Stimulated activated CD8-positive, alpha-beta memory T cell treated with anti-CD3 and anti-CD28 coated beads, Interleukin-2, amount 100 ng/mL, for 1 hour (primary cell): ENCODE data around the gene CASKIN2.

ENCODE experiments used
- DNase-seq, 2 donors: peaks; one replicate each; pipeline ENCODE4 v3.0.0-alpha.2; 2020; ENCODE audit warnings: low read depth in 2 of 2

CASKIN2 gene

DNA sequence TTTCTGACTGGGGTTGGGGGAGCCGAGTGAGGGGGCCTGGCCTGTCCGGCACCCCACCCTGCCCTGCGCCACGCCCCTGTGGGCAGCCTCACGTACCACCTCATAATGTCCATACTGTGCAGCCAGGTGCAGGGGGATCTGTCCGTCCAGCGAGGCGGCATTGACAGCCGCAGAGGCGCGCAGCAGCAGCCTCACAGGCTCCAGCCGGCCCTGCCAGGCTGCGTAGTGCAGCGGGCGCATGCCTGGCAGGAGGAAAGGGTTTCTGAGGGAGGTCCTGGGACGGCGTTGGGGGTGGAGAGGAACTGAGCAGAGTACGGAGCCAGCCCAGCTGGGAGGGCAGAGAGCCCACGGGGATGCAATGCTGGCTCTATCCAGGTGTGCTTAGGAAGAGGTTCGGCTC is 8.4 kb downstream of the CASKIN2 start:
- DNase-seq: no peak

- DNase-seq: no peak
These were observed 9.2 kb downstream of the CASKIN2 start for GRCh38 chr17:75506134-75506533.

- no peak for DNase-seq
These were observed 9.7 kb downstream of the CASKIN2 start for GRCh38 chr17:75505640-75506039.

GRCh38 chr17:75505152-75505409 is 10.3 kb downstream of the CASKIN2 start:
- no peak for DNase-seq

- peak; percentile 11 to 18 for DNase-seq
These were observed 10.8 kb downstream of the CASKIN2 start for GRCh38 chr17:75504347-75505151.

DNA sequence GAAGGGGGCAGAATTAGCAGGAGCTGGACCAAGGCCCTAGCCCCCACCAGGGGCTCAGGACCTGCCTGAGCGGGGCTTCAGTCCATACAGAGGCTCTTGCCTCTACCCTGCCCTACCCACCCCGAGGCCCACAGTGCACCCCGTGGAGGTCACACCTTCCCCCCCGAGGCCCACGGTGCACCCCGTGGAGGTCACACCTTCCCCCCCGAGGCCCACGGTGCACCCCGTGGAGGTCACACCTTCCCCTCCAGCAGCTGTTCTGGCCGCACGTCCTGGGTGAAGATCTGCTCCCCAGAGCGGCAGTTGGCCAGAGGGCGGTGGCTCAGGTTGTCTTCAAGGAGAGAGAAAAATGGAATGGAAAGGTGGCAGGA is 11.4 kb downstream of the CASKIN2 start:
- no peak for DNase-seq

- DNase-seq: no peak
These were observed 11.9 kb downstream of the CASKIN2 start for GRCh38 chr17:75503337-75503950.

- no peak for DNase-seq
These were observed 12.5 kb downstream of the CASKIN2 start for GRCh38 chr17:75502721-75503329.

DNA sequence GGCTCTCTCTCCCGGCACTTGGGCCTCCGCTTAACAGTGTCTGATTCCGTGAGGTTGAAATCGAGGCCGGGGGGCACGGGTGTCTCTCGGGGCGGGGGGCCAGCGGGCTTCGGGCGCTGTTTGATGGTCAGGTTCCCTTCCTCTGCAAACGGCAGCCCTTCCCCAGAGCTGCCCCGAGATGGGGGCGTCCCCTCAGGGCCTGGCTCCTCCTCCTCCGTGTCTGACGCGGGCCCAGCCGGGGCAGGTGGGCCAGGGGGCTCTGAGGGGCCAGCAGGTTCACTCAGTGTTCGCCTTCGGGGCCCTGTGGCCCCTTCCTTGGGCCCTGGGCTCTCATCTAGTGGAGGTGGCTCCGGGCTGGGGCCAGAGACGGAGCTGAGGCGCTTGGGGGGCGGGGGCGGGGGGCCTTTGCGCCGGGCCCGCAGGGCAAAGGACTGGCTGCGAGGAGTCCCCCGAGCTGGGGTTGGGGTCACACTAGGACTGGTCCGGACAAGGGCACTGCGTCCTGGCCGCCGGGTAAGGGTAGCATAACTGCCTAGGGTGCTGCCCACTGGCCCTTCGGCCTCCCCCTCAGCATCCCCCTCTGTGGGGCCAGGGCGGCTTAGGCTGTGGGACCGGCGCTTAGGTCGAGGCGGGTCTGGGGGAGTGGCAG is 13.1 kb downstream of the CASKIN2 start:
- DNase-seq: no peak

GRCh38 chr17:75501378-75502071 is 13.8 kb downstream of the CASKIN2 start:
- no peak for DNase-seq

DNA sequence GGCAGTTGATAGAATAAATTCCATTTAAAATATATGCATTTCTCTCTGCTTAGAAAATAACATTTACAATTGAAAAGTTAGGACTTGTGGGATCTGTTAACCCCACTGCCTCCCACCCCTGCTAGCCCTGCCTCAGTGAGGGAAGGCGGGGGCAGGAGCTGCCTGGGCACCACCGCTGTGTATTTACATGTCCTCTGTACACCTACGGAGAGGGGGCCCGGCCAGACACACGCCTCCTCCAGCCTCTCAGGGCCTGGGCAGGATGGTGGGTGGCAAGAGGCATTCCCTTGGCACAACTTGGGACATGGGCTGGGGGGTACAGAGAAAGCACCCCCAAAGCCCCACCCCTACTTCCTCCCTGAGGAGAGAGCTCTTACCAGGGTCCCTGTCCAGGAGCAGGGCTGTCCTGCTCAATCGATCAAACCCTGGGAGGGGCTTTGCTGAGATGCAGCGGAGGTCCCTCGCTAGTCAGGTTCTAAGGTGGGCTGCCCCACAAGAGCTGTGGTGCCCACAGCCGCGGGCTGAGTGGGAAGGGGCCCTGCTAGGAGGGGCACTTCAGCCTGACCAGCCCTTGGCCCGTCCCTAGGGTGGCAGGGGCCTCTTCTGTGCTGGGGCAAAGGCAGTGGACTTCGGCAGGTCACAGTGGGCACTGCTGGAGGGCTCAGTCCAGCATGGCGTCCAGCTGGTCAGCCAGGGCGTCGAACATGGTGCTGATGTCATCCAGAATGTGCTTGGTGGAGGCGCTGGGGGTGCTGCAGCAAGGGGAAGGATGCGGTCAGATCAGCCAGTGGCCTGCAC is 14.7 kb downstream of the CASKIN2 start:
- no peak for DNase-seq

GRCh38 chr17:75499313-75500022 is 15.9 kb downstream of the CASKIN2 start:
- DNase-seq: no peak

DNA sequence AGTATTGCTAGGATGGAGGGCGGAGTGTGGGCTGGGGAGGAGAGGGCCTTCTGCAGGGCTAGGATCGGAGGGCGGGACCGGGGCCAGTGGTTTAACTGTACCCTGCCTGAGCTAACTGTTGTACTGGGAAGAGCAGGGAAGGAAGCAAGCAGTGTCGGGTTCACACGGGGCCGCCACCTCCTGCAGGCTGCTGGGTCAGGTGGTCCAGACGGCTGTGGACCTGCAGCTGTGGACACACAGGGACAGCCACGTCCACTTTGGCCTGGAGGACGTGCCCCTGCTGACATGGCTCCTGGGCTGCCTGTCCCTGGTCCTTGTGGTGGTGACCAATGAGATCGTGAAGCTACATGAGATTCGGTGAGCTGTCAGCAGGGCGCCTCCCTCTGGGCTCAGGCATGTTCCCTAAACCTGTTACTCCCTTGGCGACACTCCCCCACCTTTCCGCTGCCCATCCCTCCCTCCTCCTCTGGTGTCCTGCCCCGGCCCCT is 16.6 kb downstream of the CASKIN2 start:
- no peak for DNase-seq

DNA sequence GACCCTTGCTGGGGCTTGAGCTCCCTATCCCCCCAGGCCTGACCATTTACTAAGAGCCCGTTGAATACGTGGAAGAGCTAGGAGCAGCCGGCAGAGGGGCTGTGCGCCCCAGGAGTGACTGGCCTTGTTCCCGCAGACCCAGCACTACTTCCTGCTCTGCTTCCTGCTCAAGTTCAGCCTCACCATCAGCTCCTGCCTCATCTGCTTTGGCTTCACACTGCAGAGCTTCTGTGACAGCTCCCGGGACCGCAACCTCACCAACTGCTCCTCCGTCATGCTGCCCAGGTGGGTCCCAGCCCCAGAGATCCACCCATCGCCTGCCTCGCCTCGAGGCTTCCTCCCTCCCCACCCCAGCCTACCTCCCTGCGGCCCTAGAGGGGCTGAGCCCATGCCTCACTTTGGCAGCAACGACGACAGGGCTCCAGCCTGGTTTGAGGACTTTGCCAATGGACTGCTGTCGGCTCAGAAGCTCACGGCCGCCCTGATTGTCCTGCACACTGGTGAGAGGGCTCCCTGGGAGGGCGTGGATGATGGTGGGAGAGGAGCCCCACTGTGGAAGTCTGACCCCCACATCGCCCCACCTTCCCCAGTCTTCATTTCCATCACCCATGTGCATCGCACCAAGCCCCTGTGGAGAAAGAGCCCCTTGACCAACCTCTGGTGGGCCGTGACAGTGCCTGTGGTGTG is 17.2 kb downstream of the CASKIN2 start:
- DNase-seq: no peak

GRCh38 chr17:75496005-75496404 is 19.3 kb downstream of the CASKIN2 start:
- DNase-seq: no peak

GRCh38 chr17:75494326-75494877 is 20.9 kb downstream of the CASKIN2 start:
- DNase-seq: no peak

- no peak for DNase-seq
These were observed 21.7 kb downstream of the CASKIN2 start for GRCh38 chr17:75493476-75494129.

DNA sequence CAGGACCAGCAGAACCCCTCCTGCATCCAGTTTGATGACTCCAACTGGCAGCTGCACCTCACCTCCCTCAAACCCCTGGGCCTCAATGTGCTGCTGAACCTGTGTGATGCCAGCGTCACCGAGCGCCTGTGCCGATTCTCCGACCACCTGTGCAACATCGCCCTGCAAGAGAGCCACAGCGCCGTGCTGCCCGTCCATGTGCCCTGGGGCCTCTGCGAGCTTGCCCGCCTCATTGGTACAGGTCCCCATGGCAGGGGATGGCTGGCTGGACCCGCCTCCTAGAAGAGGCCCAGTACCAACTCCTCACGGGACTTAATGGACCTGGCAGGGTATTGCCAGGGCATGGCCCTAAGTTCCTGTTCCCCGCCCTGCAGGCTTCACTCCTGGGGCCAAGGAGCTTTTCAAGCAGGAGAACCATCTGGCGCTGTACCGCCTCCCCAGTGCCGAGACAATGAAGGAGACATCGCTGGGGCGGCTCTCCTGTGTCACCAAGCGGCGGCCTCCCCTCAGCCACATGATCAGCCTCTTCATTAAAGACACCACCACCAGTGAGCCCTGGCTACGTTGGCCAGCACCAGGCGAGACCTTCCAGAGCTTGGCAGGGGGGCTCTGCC is 22.7 kb downstream of the CASKIN2 start:
- no peak for DNase-seq

DNA sequence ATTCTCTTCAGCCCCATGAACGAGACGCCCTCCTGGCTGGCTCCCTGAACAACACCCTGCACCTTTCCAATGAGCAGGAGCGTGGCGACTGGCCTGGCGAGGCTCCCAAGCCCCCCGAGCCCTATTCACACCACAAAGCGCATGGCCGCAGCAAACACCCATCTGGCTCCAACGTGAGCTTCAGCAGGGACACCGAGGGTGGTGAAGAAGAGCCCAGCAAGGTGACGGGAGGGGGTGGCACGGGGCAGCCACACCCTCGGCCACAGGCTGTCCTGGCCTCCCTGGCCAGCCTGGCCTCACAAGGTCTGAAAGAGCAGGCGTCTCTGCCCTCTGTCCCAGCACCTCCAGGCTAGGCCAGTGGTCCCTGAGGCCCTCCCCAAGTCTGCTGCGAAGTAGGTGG is 23.7 kb downstream of the CASKIN2 start:
- DNase-seq: no peak
